Adrenal gland (tissue), 12 donors: Measurements from ENCODE around the gene SLC35F1. TPM values are rescaled to one million over a fixed set of nuclear protein-coding genes. Genes with fewer than 3 reads are reported as not detected.

Experiments used
- DNase-seq, 7 donors: peaks; one replicate each; pipeline ENCODE4 v3.0.0-alpha.2; 2019 to 2020
- H3K27ac ChIP-seq, 5 donors: fragments of 200-600 bp; sonication (generic) in 4 of 5; 1 replicate in 3 of 5; 2 replicates in 2 of 5; pipeline versions ENCODE4 v1.5.1 to v1.8.0; 2016 to 2020; ENCODE audit warnings: mild to moderate bottlenecking in 1 of 5
- H3K27me3 ChIP-seq: fragments of 200-600 bp; 2 replicates; pipeline ENCODE4 v1.8.0; 2021
- H3K36me3 ChIP-seq, 2 donors: fragments of 200-600 bp; replicated peaks in 1 of 2; 1 replicate in 1 of 2; 2 replicates in 1 of 2; pipeline versions ENCODE4 v1.5.1 to v1.8.0; 2018 to 2022
- H3K4me1 ChIP-seq, 2 donors: fragments of 200-600 bp; replicated peaks in 1 of 2; 1 replicate in 1 of 2; 2 replicates in 1 of 2; pipeline versions ENCODE4 v1.5.1 to v1.8.0; 2018 to 2021
- H3K4me3 ChIP-seq, 4 donors: fragments of 200-600 bp; sonication (generic) in 3 of 4; one replicate each; pipeline ENCODE4 v1.5.1; 2016 to 2018
- H3K9me3 ChIP-seq, 3 donors: fragments of 200-600 bp; sonication (generic) in 1 of 3; replicated peaks in 1 of 3; 1 replicate in 2 of 3; 2 replicates in 1 of 3; pipeline versions ENCODE4 v1.5.1 to v1.8.0; 2016 to 2021
- CTCF ChIP-seq, 6 experiments: fragments of 450-650 bp in 4 of 6; fragments of 200-600 bp in 2 of 6; sonication (generic) in 1 of 6; IDR thresholded peaks; 1 replicate in 5 of 6; 2 replicates in 1 of 6; pipeline versions ENCODE4 v1.5.1 to v1.8.0; 2016 to 2021; ENCODE audit warnings: antibody characterized with exemption in 6 of 6, mild to moderate bottlenecking in 2 of 6, moderate library complexity in 1 of 6
- POLR2A ChIP-seq, 2 donors: fragments of 450-650 bp; IDR thresholded peaks; one replicate each; pipeline ENCODE4 v1.6.1; 2017; ENCODE audit warnings: antibody characterized with exemption in 2 of 2, mild to moderate bottlenecking in 2 of 2, moderate library complexity in 1 of 2
- intact Hi-C, 2 donors: fragments of 100-400 bp; cut with DNase I; formaldehyde crosslinking; loops; one replicate each; pipeline versions ENCODE4 v1.14.1 to v1.15.0; 2022 to 2023
- polyA plus RNA-seq, 3 donors: library from polyadenylated mRNA; stranded (reverse); fragments of 200-250 nt in 2 of 3; fragments of 350-450 nt in 1 of 3; fragmentation: Illumina TruSeq in 1 of 3; extraction: RNeasy Lipid Tissue Mini Kit (QIAGEN cat#74804) in 1 of 3; gene quantifications; one replicate each; pipeline ENCODE4 v1.2.3, GENCODE V29; 2013 to 2014
- total RNA-seq, 9 donors: library from RNA; depleted of rRNA in 4 of 9; stranded (reverse); fragments of >200 nt in 4 of 9; fragments of 120-200 nt in 1 of 9; fragmentation: NEBNext Ultra II Directional in 1 of 9; extraction: Animal tissue kit (Norgen Biotek cat#: 25700) in 1 of 9; gene quantifications; one replicate each; pipeline versions ENCODE4 v1.1.0 to v1.2.4, GENCODE V29; 2013 to 2023
- donor health status: healthy with polysubstance abuse.
- donor health status: Bipolar disorder and iron deficiency.
- donor health status: DM: yes; HTN: yes; CAD: no.
- donor health status: DM: no; HTN: no; CAD: no.
- donor health status: DM: no; HTN: no; CAD: no.
- donor health status: DM: yes; HTN: yes; CAD: no.

The SLC35F1 gene
- total and polyA plus RNA-seq, 12 donors: 0.32 to 4.0 (median 1.7) TPM

DNA sequence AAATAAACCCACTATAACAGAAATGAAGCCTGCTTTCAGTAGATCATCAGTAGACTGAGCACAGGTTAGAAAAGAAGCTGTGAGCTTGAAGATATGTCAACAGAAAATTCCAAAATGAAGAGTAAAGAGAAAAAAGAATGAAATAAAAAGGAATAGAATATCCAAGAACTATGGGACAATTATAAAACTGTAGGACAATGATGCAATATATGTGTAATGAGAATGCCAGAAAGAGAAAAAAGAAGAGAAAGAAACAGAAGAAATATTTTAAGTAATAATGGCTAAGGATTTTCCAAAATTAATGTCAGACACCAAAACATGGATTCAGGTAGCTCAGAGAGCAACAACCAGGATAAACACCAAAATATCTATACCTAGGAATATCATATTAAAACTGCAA, 449.6 kb downstream of the SLC35F1 start:
- H3K9me3 ChIP-seq: peaks cover 0 to 3% (median 0%) of the 10 kb centered on the region in 3 donors
- no peaks in the 10 kb centered on the region for H3K4me1 ChIP-seq
- no peak overlapping the region for H3K4me3 ChIP-seq
- TF ChIP-seq POLR2A (IDR thresholded peaks at IDR 0.05) (no peak), CTCF (IDR thresholded peaks at IDR 0.05) (no peak)
- H3K36me3 ChIP-seq: no peaks in the 10 kb centered on the region
- H3K27me3 ChIP-seq: no peaks in the 10 kb centered on the region
- no peak overlapping the region for H3K27ac ChIP-seq
- intact Hi-C loops: no loop called here
- DNase-seq: no peak

Other genes starting within 250 kb of the SLC35F1 start
- gene NUS1, start 231.8 kb upstream of the SLC35F1 start, total RNA-seq: 10 to 100 TPM; 13.9 to 55.1 (median 19.0) TPM
- 10 to 100 TPM; 11.0 to 71.7 (median 11.7) TPM for gene NUS1, start 231.8 kb upstream of the SLC35F1 start, polyA plus RNA-seq